KMS-11 (cell line): ENCODE results near the gene NOP14.

Source experiments
- H2AFZ ChIP-seq: fragments of 200-600 bp; sonication (generic); 2 replicates; pipeline ENCODE4 v1.6.1; 2016; ENCODE audit warnings: antibody characterized with exemption, mixed run types, low read depth
- H3K27ac ChIP-seq: fragments of 200-600 bp; sonication (generic); 2 replicates; pipeline ENCODE4 v1.6.1; 2016; ENCODE audit warnings: mild to moderate bottlenecking, mixed run types
- H3K27me3 ChIP-seq: fragments of 200-600 bp; sonication (generic); 2 replicates; pipeline ENCODE4 v1.6.1; 2017; ENCODE audit warnings: mild to moderate bottlenecking, low read depth, mixed run types, moderate library complexity; ENCODE audit not compliant: insufficient read depth
- H3K36me3 ChIP-seq: fragments of 200-600 bp; sonication (generic); 2 replicates; pipeline ENCODE4 v1.6.1; 2017; ENCODE audit warnings: mild to moderate bottlenecking, mixed run types; ENCODE audit not compliant: insufficient read depth
- H3K4me1 ChIP-seq: fragments of 200-600 bp; sonication (generic); 2 replicates; pipeline ENCODE4 v1.6.1; 2016; ENCODE audit warnings: mild to moderate bottlenecking, low read depth, mixed run types; ENCODE audit not compliant: poor library complexity, severe bottlenecking
- H3K4me2 ChIP-seq: fragments of 200-600 bp; sonication (generic); 2 replicates; pipeline ENCODE4 v1.7.0; 2016; ENCODE audit warnings: mild to moderate bottlenecking, mixed run types
- H3K4me3 ChIP-seq: fragments of 200-600 bp; sonication (generic); IDR thresholded peaks from 2 replicates; pipeline ENCODE4 v1.6.1; 2017; ENCODE audit warnings: low read depth, low read length, mixed read lengths; ENCODE audit not compliant: insufficient read depth
- H3K79me2 ChIP-seq: fragments of 200-600 bp; sonication (generic); 2 replicates; pipeline ENCODE4 v1.6.1; 2016; ENCODE audit warnings: low read depth, mixed run types; ENCODE audit not compliant: insufficient read depth
- H3K9ac ChIP-seq: fragments of 200-600 bp; sonication (generic); 2 replicates; pipeline ENCODE4 v1.6.1; 2016; ENCODE audit warnings: mild to moderate bottlenecking, mixed run types
- H4K20me1 ChIP-seq: fragments of 200-600 bp; sonication (generic); 2 replicates; pipeline ENCODE4 v1.6.1; 2016; ENCODE audit warnings: mild to moderate bottlenecking, mixed run types; ENCODE audit not compliant: insufficient read depth
- CTCF ChIP-seq: fragments of 200-600 bp; sonication (generic); conservative IDR thresholded peaks from 2 replicates; pipeline ENCODE4 v1.6.1; 2017; ENCODE audit warnings: low read depth, mild to moderate bottlenecking, antibody characterized with exemption, low read length, moderate library complexity, mixed read lengths

Gene NOP14

GRCh38 chr4:2930135-2930757 lies 33.0 kb downstream of the NOP14 start:
- Histone ChIP-seq H3K27me3 (no peaks in the 10 kb centered on the region), H3K27ac (no peak overlapping the region), H2AFZ (no peak overlapping the region), H3K4me1 (no peaks in the 10 kb centered on the region), H3K4me2 (no peak overlapping the region), H3K79me2 (no peaks in the 10 kb centered on the region), H3K36me3 (no peaks in the 10 kb centered on the region), H3K9ac (no peak overlapping the region), H3K4me3 (no peak overlapping the region), H4K20me1 (no peaks in the 10 kb centered on the region)
- TF ChIP-seq CTCF = no peak

- no peak overlapping the region for H2AFZ ChIP-seq
- no peak overlapping the region for H3K4me3 ChIP-seq
- H3K4me2 ChIP-seq = no peak overlapping the region
- H3K27me3 ChIP-seq = no peaks in the 10 kb centered on the region
- no peaks in the 10 kb centered on the region for H4K20me1 ChIP-seq
- H3K27ac ChIP-seq = no peak overlapping the region
- no peaks in the 10 kb centered on the region for H3K79me2 ChIP-seq
- no peak for TF ChIP-seq CTCF
- no peaks in the 10 kb centered on the region for H3K4me1 ChIP-seq
- no peaks in the 10 kb centered on the region for H3K36me3 ChIP-seq
- H3K9ac ChIP-seq = no peak overlapping the region
Observed at GRCh38 chr4:2929469-2929868, 33.7 kb downstream of the NOP14 start.

- Histone ChIP-seq H2AFZ (no peak overlapping the region), H3K36me3 (no peaks in the 10 kb centered on the region), H3K9ac (no peak overlapping the region), H3K79me2 (no peaks in the 10 kb centered on the region), H3K4me1 (no peaks in the 10 kb centered on the region), H3K27ac (no peak overlapping the region), H4K20me1 (no peaks in the 10 kb centered on the region), H3K4me2 (no peak overlapping the region), H3K4me3 (no peak overlapping the region), H3K27me3 (no peaks in the 10 kb centered on the region)
- TF ChIP-seq CTCF = no peak
Observed at GRCh38 chr4:2928242-2929176, 34.7 kb downstream of the NOP14 start.

GRCh38 chr4:2927696-2928075 lies 35.5 kb downstream of the NOP14 start:
- no peak for TF ChIP-seq CTCF
- no peak overlapping the region for H3K27ac ChIP-seq
- no peaks in the 10 kb centered on the region for H3K36me3 ChIP-seq
- no peak overlapping the region for H2AFZ ChIP-seq
- H3K79me2 ChIP-seq = no peaks in the 10 kb centered on the region
- H3K4me1 ChIP-seq = no peaks in the 10 kb centered on the region
- no peak overlapping the region for H3K4me3 ChIP-seq
- H4K20me1 ChIP-seq = no peaks in the 10 kb centered on the region
- H3K9ac ChIP-seq = no peak overlapping the region
- no peak overlapping the region for H3K4me2 ChIP-seq
- H3K27me3 ChIP-seq = no peaks in the 10 kb centered on the region
